HK-2 (cell line): ENCODE measurements around the gene ZNF385B.

Experiments
- DNase-seq: peaks from one replicate; pipeline ENCODE4 v3.0.0-alpha.2; 2018; ENCODE audit not compliant: unreplicated experiment

Gene ZNF385B

GRCh38 chr2:179555691-179556283, 305.6 kb downstream of the ZNF385B start:
- no peak for DNase-seq

- no peak for DNase-seq
These were observed 306.6 kb downstream of the ZNF385B start for GRCh38 chr2:179554639-179555386.

GRCh38 chr2:179553382-179553781, 308.0 kb downstream of the ZNF385B start:
- DNase-seq = no peak

GRCh38 chr2:179551539-179552045, 309.8 kb downstream of the ZNF385B start:
- DNase-seq = no peak

- DNase-seq = no peak
These were observed 310.6 kb downstream of the ZNF385B start for GRCh38 chr2:179550849-179551248.

- DNase-seq = no peak
These were observed 311.2 kb downstream of the ZNF385B start for GRCh38 chr2:179550214-179550613.

- no peak for DNase-seq
These were observed 314.8 kb downstream of the ZNF385B start for GRCh38 chr2:179546656-179547055.

GRCh38 chr2:179545024-179545423, 316.4 kb downstream of the ZNF385B start:
- no peak for DNase-seq

GRCh38 chr2:179543361-179543901, 318.0 kb downstream of the ZNF385B start:
- DNase-seq = no peak

- DNase-seq = no peak
These were observed 319.8 kb downstream of the ZNF385B start for GRCh38 chr2:179541586-179541985.

GRCh38 chr2:179539124-179539511, 322.3 kb downstream of the ZNF385B start:
- DNase-seq = no peak

- no peak for DNase-seq
These were observed 322.8 kb downstream of the ZNF385B start for GRCh38 chr2:179538406-179539123.

- DNase-seq = no peak
These were observed 325.2 kb downstream of the ZNF385B start for GRCh38 chr2:179536185-179536584.

- no peak for DNase-seq
These were observed 327.5 kb downstream of the ZNF385B start for GRCh38 chr2:179533875-179534274.

GRCh38 chr2:179532863-179533278, 328.5 kb downstream of the ZNF385B start:
- no peak for DNase-seq

GRCh38 chr2:179528576-179529069, 332.8 kb downstream of the ZNF385B start:
- DNase-seq = no peak

GRCh38 chr2:179525340-179525739, 336.1 kb downstream of the ZNF385B start:
- no peak for DNase-seq

- DNase-seq = no peak
These were observed 336.5 kb downstream of the ZNF385B start for GRCh38 chr2:179524809-179525339.

GRCh38 chr2:179521944-179522343, 339.5 kb downstream of the ZNF385B start:
- DNase-seq = no peak

GRCh38 chr2:179518830-179519229, 342.6 kb downstream of the ZNF385B start:
- no peak for DNase-seq

- no peak for DNase-seq
These were observed 348.2 kb downstream of the ZNF385B start for GRCh38 chr2:179513181-179513580.
